Gastroesophageal sphincter (tissue), 4 donors: ENCODE measurements around the gene TET1. TPM values are rescaled to one million over a fixed set of nuclear protein-coding genes. Genes with fewer than 3 reads are reported as not detected.
A peak's percentile ranks its signal among the peaks of the same experiment; 100 is the strongest.

Experiments used
- ATAC-seq: fragments of 150-250 bp; one replicate; pipeline ENCODE4 v1.9.1; 2016; ENCODE audit warnings: mild to moderate bottlenecking, moderate library complexity
- H3K27ac ChIP-seq, 4 donors: fragments of 200-600 bp; sonication (generic) in 3 of 4; 1 replicate in 3 of 4; 2 replicates in 1 of 4; pipeline ENCODE4 v1.5.1; 2016 to 2019
- H3K27me3 ChIP-seq: fragments of 200-600 bp; sonication (generic); one replicate; pipeline ENCODE4 v1.5.1; 2019
- H3K36me3 ChIP-seq, 2 donors: fragments of 200-600 bp; sonication (generic); one replicate each; pipeline ENCODE4 v1.5.1; 2019; ENCODE audit warnings: control low read depth in 1 of 2
- H3K4me1 ChIP-seq, 3 donors: fragments of 200-600 bp; sonication (generic); 1 replicate in 2 of 3; 2 replicates in 1 of 3; pipeline ENCODE4 v1.5.1; 2016 to 2019; ENCODE audit warnings: control low read depth in 2 of 3
- H3K4me3 ChIP-seq, 2 donors: fragments of 200-600 bp; sonication (generic); one replicate each; pipeline ENCODE4 v1.5.1; 2019; ENCODE audit warnings: mild to moderate bottlenecking in 1 of 2, moderate library complexity in 1 of 2
- H3K9me3 ChIP-seq, 3 donors: fragments of 200-600 bp; sonication (generic); one replicate each; pipeline ENCODE4 v1.5.1; 2017 to 2019; ENCODE audit warnings: control low read depth in 2 of 3
- EP300 ChIP-seq: sonication (generic); formaldehyde crosslinking; IDR thresholded peaks from one replicate; pipeline ENCODE4 v1.6.1; 2017; ENCODE audit warnings: antibody characterized with exemption, mild to moderate bottlenecking
- POLR2A ChIP-seq, 2 donors: fragments of 450-650 bp; IDR thresholded peaks; one replicate each; pipeline ENCODE4 v1.6.1; 2017; ENCODE audit warnings: antibody characterized with exemption in 2 of 2, mild to moderate bottlenecking in 2 of 2, moderate library complexity in 1 of 2
- POLR2AphosphoS5 ChIP-seq: sonication (generic); formaldehyde crosslinking; IDR thresholded peaks from one replicate; pipeline ENCODE4 v1.6.1; 2017; ENCODE audit warnings: antibody characterized with exemption
- WGBS, 2 donors: methylation state at CpG; one replicate each; pipeline ENCODE4 v1.1.5; 2018; ENCODE audit warnings: low coverage in 1 of 2; 5-methylcytosine and 5-hydroxymethylcytosine counted together
- total RNA-seq, 4 donors: library from RNA; depleted of rRNA; stranded (reverse); fragments of >200 nt; gene quantifications; one replicate each; pipeline ENCODE4 v1.1.0, GENCODE V29; 2016
- TF ChIP-seq, protein P1 (sequence below), 4 experiments: fragments of 200-600 bp in 2 of 4; fragments of 450-650 bp in 2 of 4; sonication (generic) in 1 of 4; IDR thresholded peaks; one replicate each; pipeline ENCODE4 v1.5.1; 2017 to 2019; ENCODE audit warnings: antibody characterized with exemption in 4 of 4, mild to moderate bottlenecking in 2 of 4, moderate library complexity in 2 of 4

The TET1 gene
- total RNA-seq, 4 donors from 2014 or later: 7.2 to 14.5 (median 9.8) TPM

DNA sequence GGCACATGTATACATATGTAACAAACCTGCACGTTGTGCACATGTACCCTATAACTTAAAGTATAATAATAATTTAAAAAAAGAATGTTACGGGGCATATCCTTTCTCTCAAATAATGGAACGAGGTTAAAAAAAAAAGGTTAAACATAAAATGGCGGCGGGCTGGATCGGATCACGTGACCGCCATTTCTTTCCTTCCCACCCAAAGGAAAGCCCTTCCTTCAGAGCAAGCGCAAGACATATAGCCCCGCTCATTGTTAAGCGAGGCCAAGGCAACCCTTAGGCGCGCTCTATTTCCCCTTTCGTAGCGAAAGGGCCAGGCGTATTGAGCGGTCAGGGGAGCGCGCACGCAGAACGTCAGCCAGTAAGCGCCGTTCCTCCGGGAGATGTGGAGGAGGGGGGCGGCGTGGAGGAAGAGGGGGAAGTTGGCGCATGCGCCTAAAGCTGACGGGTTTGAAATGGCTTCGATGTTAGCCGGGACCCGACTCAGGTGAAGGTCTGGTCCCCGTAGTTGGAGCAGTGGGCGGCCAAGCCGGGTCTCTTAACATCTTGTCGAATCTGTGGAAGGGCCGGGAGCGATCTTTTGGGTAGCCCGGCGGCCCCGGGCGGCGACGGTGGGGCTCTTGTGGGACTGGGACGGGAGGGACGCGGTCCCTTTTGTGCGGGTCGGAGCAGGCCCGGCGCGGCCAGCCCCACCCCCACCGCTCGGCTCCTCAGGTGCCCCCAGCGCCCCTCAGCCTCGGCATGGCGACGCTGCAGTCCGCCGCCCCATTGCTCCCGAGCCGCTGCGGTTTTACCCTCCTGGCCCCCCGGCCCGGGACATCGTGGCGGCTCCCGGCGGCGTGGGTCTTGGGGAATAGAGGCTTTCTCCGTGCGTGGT, 160.9 kb downstream of the TET1 start, which contains the start of gene CCAR1:
Gene CCAR1 (plus strand): TSS at position 447 of the 880 bp plus-strand sequence. CDS start 1,266 bp downstream, outside the sequence.
- Histone ChIP-seq H3K36me3 (peaks cover 0 to 32% of the 10 kb centered on the region in 2 donors), H3K27ac (peak within 1 kb of the TSS; percentile 87 to 96 (median 90)), H3K4me3 (peak within 1 kb of the TSS; percentile 78 to 99), H3K27me3 (no peaks in the 10 kb centered on the region), H3K4me1 (peaks cover 0 to 18% (median 7%) of the 10 kb centered on the region in 3 donors), H3K9me3 (no peaks in the 10 kb centered on the region)
- TF ChIP-seq EP300 (no peak), POLR2AphosphoS5 (peak; percentile 88), POLR2A (IDR thresholded peaks at IDR 0.05) (peak; percentile 46 to 57)
- TF ChIP-seq, protein P1, sequence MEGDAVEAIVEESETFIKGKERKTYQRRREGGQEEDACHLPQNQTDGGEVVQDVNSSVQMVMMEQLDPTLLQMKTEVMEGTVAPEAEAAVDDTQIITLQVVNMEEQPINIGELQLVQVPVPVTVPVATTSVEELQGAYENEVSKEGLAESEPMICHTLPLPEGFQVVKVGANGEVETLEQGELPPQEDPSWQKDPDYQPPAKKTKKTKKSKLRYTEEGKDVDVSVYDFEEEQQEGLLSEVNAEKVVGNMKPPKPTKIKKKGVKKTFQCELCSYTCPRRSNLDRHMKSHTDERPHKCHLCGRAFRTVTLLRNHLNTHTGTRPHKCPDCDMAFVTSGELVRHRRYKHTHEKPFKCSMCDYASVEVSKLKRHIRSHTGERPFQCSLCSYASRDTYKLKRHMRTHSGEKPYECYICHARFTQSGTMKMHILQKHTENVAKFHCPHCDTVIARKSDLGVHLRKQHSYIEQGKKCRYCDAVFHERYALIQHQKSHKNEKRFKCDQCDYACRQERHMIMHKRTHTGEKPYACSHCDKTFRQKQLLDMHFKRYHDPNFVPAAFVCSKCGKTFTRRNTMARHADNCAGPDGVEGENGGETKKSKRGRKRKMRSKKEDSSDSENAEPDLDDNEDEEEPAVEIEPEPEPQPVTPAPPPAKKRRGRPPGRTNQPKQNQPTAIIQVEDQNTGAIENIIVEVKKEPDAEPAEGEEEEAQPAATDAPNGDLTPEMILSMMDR (IDR thresholded peaks at IDR 0.05): peak in 1 of 4 experiments; percentile 6
- 0 to 1% methylated on average over 8 to 22 of the region's 72 CpGs for WGBS, 2 donors
- ATAC-seq: peak; percentile 98

DNA sequence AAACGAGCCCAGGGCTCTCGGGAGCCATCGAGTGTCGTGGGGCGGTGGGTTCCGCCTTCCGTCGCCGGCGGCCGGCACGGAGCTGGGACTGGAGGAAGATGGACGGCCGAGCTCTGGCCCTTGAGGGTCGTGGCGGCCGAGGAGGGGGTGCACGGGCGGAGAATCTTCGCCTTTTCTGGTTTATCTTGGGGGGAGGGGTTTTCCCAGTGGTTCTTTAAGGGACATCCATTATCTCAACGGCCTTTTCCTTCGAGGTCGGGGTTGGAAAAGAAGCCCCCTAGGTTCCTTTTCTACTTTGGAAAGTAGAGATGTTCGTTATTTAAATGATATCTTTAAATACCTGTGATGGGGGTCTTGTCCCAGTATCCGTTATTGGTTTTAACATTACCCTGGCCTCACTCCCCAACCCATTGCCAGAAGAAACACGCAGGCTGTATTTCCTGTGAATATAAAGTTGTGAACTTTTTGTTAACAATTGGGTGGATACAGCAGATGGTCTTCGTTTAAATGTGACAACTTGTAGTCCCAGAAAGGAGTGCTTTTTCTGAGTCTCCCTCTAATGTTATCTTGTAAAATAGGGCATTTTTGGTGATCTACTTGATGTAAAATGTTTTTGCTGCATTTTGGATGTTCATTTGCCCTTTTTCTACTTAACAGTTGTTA, 161.7 kb downstream of the TET1 start:
- no peak for ATAC-seq
- 0 to 5% methylated on average over 4 to 13 of the region's 27 CpGs for WGBS, 2 donors

DNA sequence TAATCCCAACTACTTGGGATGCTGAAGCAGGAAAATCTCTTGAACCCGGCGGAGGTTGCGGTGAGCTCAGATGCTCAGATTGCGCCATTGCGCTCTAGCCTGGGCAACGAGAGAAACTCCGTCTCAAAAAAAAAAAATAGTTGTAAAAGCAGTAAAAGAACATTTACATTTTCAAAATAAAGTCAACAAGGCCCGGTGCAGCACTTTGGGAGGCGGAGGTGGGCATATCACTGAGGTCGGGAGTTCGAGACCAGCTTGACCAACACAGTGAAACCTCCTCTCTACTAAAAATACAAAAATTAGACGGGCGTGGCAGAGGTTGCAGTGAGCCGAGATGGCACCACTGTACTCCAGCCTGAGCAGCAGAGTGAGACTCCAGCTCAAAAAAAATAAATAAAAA, 164.9 kb downstream of the TET1 start:
- TF ChIP-seq, protein P1 (IDR thresholded peaks at IDR 0.05): no peak
- TF ChIP-seq EP300 (no peak), POLR2AphosphoS5 (no peak)
- H3K4me3 ChIP-seq: no peak overlapping the region
- H3K27ac ChIP-seq: no peak overlapping the region
- no peaks in the 10 kb centered on the region for H3K9me3 ChIP-seq
- 93 to 98% methylated on average over 9 to 10 of the region's 14 CpGs for WGBS, 2 donors
- peaks cover 0 to 18% (median 7%) of the 10 kb centered on the region in 3 donors for H3K4me1 ChIP-seq
- ATAC-seq: no peak
- peaks cover 0 to 72% of the 10 kb centered on the region in 2 donors for H3K36me3 ChIP-seq
- H3K27me3 ChIP-seq: no peaks in the 10 kb centered on the region

More for the DNA sequence above, 161.7 kb downstream of the TET1 start:
- peaks cover 0 to 18% (median 7%) of the 10 kb centered on the region in 3 donors for H3K4me1 ChIP-seq
- peak overlapping the region; percentile 78 to 99 for H3K4me3 ChIP-seq
- peak overlapping the region; percentile 87 to 96 (median 90) for H3K27ac ChIP-seq
- no peaks in the 10 kb centered on the region for H3K9me3 ChIP-seq
- H3K36me3 ChIP-seq: peaks cover 0 to 40% of the 10 kb centered on the region in 2 donors
- no peaks in the 10 kb centered on the region for H3K27me3 ChIP-seq
- TF ChIP-seq POLR2AphosphoS5 (no peak), POLR2A (IDR thresholded peaks at IDR 0.05) (no peak)

DNA sequence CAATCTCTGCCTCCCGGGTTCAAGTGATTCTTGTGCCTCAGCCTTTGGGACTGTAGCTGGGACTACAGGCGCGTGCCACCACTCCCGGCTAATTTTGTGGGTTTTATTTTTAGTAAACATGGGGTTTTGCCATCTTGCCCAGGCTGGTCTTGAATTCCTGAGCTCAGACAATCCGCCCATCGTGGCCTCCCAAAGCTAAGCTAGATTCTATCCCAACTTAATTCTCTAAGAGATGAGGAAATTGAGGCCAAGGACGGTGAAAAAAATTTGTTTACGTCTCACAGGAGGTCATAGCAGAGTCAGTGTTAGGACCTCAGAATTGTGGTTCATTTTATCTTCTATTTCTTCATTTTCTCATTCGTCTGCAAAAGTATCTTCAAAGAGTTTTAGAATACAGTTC, 167.0 kb downstream of the TET1 start:
- no peak for ATAC-seq
- Histone ChIP-seq H3K27ac (no peak overlapping the region), H3K4me3 (no peak overlapping the region), H3K36me3 (peaks cover 0 to 93% of the 10 kb centered on the region in 2 donors), H3K4me1 (peaks cover 0 to 11% (median 7%) of the 10 kb centered on the region in 3 donors), H3K9me3 (no peaks in the 10 kb centered on the region), H3K27me3 (no peaks in the 10 kb centered on the region)
- no peak for TF ChIP-seq POLR2AphosphoS5
- no peak for TF ChIP-seq POLR2A (IDR thresholded peaks at IDR 0.05)
- TF ChIP-seq, protein P1 (IDR thresholded peaks at IDR 0.05): no peak
- no peak for TF ChIP-seq EP300
- WGBS, 2 donors: 79 to 81% methylated on average over 9 of the region's 9 CpGs

DNA sequence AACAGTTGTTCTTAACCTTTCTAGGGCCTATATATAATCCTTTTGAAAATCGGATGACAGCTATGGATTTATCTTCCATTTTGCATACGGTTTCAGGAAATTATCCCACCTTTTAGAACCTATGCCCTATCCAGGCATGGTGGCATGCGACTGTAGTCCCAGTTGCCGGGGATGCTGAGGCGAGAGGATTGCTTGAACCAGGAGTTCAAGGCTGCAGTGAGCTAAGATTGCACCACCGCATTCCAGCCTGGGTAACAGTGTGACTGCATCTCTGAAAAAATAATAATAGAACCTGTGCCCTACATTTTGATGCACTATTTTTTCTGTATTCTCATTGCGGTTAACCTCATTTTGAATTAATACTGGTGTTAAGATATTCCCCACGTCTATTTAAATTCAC, 172.5 kb downstream of the TET1 start:
- H3K4me1 ChIP-seq: no peaks in the 10 kb centered on the region
- no peaks in the 10 kb centered on the region for H3K27me3 ChIP-seq
- 87 to 94% methylated on average over 4 to 6 of the region's 8 CpGs for WGBS, 2 donors
- H3K4me3 ChIP-seq: no peak overlapping the region
- H3K27ac ChIP-seq: no peak overlapping the region
- H3K9me3 ChIP-seq: no peaks in the 10 kb centered on the region
- TF ChIP-seq POLR2AphosphoS5: no peak
- TF ChIP-seq, protein P1 (IDR thresholded peaks at IDR 0.05): no peak
- TF ChIP-seq POLR2A (IDR thresholded peaks at IDR 0.05): no peak
- TF ChIP-seq EP300: no peak
- ATAC-seq: no peak
- peaks cover 0 to 99% of the 10 kb centered on the region in 2 donors for H3K36me3 ChIP-seq
